GM15510 (cell line): ENCODE data around the gene SORCS1.

ENCODE experiments used
- POLR2A ChIP-seq: IDR thresholded peaks from 3 replicates; pipeline ENCODE4 v1.6.1; 2011; ENCODE audit warnings: borderline replicate concordance; ENCODE audit not compliant: insufficient read length; ENCODE audit errors: extremely low read depth

The SORCS1 gene

DNA sequence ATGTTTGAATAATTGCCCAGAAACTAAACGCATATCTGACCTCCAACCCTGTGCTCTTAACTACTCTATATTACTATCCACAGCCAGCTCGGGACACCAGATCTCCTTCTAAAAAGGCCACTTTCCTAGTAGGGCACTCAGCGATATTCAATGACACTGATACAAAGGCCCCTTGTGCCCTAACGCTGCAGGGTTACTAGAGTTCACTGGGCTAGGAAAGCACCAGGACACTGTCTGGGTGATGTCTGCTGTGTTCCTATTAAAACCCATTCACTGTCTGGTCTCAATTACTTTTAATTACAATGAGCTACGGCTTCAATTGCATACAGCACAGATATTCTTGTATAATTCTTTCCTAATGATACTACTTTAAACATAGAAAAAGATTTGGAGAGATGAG, 91.7 kb downstream of the SORCS1 start:
- TF ChIP-seq POLR2A = no peak

- no peak for TF ChIP-seq POLR2A
Measured at GRCh38 chr10:107072028-107072427, 92.5 kb downstream of the SORCS1 start.

DNA sequence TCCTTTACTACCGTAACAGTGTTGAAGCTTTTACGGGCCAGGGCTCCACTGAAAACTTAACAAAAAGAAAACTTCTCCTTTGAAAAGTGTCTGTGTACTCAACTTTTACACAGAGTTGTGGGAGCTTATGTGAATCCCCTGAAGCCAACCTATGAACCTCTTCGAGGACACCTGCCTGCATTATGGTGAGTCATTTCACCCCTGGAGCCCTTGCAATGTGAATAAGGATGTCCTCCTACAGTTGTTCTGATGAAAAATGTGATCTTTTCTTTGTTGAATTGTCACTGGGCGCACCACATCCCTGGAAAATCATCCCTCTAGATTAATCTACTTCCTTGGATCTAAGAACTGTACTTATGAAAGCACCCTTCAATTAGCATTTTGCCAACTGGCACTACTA, 93.2 kb downstream of the SORCS1 start:
- no peak for TF ChIP-seq POLR2A

DNA sequence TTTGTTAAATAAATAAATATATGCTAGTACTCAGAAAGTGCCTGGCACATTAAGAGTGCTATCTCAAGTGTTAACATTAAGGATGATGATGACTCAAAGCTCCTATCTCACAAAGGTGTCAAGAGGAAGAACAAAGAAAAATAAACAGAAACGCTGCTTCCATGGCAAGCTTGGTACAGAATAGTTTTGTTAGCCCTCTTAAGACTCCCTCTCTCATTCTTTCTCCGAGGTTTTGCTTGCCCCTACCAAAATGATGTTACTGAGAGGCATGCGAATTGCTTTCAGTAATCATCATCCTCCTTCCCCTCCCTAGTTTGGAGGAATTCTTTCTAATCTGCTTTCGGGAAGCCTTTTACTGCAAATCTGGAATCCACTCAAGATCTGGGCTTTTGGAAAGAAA, 96.7 kb downstream of the SORCS1 start:
- TF ChIP-seq POLR2A = no peak

DNA sequence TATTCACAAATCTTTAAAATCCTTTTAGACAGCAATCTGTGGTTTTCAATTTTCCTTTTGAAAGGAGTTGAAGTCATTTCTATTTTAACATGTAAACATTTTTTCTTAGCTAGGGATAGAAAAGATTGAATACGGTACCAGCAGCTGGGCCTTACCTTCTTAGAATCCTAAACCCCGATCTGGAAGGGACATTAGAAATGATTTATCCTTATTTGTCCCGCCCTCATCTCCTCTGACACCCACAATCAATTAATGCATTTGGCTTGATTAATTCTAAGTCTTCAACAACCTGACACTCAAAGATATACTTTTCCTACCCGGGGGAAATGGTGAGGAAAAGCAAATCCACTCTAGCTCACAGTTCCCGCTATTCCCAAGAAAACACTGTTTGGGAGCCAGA, 100.4 kb downstream of the SORCS1 start:
- TF ChIP-seq POLR2A = no peak

DNA sequence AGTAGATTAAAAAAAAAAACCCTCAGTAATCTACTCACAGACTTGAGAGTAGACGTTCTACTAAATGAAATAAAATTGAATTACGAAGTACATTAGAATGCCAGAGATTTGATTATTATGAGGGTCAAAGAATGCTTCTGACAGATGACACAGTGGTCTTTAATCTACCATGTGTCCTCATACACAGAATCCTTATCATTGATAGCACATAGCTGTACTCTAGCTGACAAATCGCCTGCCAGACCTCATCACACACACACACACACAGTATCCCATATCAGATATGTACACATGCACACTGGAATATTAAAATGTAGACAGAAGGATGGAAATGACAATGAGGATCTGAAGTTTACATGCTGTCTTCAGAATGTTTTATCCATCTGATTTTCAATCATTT, 104.6 kb downstream of the SORCS1 start:
- no peak for TF ChIP-seq POLR2A

GRCh38 chr10:107059068-107059804, 105.3 kb downstream of the SORCS1 start:
- TF ChIP-seq POLR2A = no peak

DNA sequence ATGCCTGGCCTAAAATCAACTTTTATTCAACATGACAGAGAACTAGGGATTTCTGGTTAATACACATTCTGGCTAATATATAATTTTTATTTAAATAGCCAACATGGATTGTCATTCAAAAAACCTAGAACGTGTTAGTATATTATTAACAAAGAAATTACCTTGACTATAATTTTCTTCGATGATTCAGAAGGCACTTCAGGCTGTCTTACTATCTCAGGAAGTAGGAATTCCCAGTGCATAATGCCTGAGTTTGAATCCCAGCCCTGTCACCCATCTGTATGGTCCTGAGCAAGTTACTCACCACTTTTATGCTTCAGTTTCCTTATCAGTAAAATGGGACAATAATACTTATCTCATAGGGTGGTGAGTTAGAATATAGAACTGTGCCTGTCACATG, 106.2 kb downstream of the SORCS1 start:
- TF ChIP-seq POLR2A = no peak

GRCh38 chr10:107056182-107056581, 108.3 kb downstream of the SORCS1 start:
- no peak for TF ChIP-seq POLR2A

- no peak for TF ChIP-seq POLR2A
Measured at GRCh38 chr10:107054469-107055156, 109.9 kb downstream of the SORCS1 start.

DNA sequence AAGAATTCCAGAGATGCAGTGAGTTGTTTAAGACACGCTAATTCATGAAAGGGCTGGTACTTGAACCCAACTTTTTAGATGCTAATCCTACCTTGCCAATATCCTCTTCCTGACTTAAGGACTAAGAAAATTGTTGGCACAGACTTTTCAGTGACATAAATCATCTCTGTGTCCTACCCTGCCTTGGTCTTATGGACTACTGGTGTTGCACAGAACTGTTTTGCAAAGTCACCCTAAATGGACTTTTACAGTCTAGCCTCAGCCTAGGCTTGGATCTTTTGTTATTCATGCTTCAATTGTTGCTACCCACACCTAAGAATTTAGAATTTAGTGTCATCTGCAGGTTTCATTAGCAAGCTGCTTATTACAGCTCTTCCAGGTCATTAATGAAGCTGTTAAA, 112.7 kb downstream of the SORCS1 start:
- TF ChIP-seq POLR2A = no peak

- TF ChIP-seq POLR2A = no peak
Measured at GRCh38 chr10:107043461-107043860, 121.0 kb downstream of the SORCS1 start.

- TF ChIP-seq POLR2A = no peak
Measured at GRCh38 chr10:107037192-107038122, 127.0 kb downstream of the SORCS1 start.

- no peak for TF ChIP-seq POLR2A
Measured at GRCh38 chr10:107033799-107034422, 130.6 kb downstream of the SORCS1 start.
